Suppressor macrophage treated with lipopolysaccharide for 1 hour (primary cell): ENCODE measurements around the gene POTEI.
"Not testable (repeated sequence)": the region's sequence is repeated elsewhere in the genome, so short reads cannot be mapped to it uniquely, and the experiment has no call there.

Experiments
- DNase-seq, 3 donors: peaks; one replicate each; pipeline ENCODE4 v3.0.0-alpha.2; 2020 to 2022

The POTEI gene

DNA sequence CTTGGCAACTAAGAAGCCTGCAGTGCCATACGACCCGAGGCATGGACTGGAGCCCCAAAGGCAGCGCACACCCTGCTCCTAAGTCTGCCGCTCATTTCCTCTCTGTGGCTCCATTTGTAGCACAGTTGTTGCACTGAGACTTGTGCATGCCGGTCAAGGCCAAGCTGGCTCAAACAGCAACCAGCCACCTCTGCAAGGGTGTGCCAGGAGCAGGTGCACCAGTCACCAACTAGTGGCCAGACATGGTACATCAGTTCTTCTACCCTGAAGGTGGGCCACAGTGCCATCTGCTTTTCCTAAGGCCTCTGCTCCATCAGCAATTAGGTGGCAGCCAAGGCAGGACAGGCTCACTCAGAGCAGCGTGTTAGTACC lies 54.4 kb downstream of the POTEI start:
- peak in 1 of 3 donors; percentile 3 for DNase-seq

DNA sequence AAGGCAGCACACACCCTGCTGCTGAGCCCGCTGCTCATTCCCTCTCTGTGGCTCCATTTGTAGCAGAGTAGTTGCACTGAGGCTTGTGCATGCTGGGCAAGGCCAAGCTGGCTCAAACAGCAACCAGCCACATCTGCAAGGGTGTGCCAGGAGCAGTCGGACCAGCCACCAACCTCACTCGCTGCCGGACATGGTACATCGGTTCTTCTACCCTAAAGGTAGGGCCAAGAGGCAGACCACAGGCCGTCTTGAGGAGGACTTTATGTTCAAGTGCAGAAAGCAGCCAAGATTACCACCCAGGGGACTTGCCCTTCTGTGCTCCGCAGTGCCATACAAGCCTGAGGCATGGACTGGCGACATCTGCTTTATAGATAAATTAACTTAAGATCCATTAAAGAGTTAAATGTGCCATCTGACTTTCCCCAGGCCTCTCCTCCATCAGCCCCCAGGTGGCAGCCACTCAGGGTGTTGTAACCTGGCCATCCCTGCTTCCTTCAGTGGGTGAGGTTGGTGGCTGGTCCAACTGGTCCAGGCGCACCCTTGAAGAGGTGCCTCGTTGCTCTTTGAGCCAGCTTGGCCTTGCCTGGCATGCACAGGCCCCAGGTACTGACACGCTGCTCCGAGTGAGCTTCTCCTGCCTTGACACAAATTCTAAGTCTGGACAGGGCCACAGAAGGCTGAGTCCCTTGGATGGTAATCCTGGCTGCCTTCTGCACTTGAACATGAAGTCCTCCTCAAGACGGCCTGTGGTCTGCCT lies 55.0 kb downstream of the POTEI start:
- peak in 1 of 3 donors; percentile 3 for DNase-seq

DNA sequence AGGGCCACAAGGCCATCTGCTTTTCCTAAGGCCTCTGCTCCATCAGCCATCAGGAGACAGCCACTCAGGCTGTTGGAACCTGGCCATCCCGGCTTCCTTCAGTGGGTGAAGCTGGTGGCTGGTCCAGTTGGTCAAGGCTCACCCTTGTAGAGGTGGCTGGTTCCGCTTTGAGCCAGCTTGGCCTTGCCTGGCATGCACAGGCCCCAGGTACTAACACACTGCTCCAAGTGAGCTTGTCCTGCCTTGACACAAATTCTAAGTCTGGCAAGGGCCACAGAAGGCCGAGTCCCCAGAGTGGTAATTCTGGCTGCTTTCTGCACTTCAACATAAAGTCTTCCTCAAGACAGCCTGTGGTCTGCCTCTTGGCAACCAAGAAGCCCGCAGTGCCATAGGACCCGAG lies 56.2 kb downstream of the POTEI start:
- not testable (repeated sequence) for DNase-seq

DNA sequence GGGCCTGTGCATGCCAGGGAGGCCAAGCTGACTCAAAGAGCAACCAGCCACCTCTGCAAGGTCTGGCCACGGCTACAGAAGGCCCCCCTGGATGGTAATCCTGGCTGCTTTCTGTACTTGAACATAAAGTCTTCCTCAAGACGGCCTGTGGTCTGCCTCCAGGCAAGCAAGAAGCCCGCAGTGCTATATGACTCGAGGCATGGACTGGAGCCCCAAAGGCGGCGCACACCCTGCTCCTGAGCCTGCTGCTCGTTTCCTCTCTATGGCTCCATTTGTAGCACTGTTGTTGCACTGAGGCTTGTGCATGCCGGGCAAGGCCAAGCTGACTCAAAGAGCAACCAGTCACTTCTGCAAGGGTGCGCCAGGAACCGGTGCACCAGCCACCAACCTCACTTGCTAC lies 57.3 kb downstream of the POTEI start:
- DNase-seq, result not testable (repeated sequence)

DNA sequence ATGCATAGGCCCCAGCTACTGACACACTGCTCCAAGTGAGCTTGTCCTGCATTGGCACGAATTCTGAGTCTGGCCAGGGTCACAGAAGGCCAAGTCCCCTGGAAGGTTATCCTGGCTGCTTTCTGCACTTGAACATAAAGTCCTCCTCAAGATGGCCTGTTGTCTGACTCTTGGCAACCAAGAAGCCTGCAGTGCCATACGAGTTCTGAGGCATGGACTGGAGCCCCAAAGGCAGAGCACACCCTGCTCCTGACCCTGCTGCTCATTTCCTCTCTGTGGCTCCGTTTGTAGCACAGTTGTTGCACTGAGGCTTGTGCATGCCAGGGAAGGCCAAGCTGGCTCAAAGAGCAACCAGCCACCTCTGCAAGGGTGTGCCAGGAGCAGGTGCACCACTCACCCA lies 57.9 kb downstream of the POTEI start:
- peak in 1 of 3 donors; percentile 5 for DNase-seq

DNA sequence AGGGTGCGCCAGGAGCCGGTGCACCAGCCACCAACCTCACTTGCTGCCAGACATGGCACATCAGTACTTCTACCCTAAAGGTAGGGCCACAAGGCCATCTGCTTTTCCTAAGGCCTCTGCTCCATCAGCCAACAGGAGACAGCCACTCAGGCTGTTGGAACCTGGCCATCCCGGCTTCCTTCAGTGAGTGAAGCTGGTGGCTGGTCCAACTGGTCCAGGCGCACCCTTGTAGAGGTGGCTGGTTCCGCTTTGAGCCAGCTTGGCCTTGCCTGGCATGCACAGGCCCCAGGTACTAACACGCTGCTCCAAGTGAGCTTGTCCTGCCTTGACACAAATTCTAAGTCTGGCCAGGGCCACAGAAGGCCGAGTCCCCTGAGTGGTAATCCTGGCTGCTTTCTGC lies 58.8 kb downstream of the POTEI start:
- not testable (repeated sequence) for DNase-seq

DNA sequence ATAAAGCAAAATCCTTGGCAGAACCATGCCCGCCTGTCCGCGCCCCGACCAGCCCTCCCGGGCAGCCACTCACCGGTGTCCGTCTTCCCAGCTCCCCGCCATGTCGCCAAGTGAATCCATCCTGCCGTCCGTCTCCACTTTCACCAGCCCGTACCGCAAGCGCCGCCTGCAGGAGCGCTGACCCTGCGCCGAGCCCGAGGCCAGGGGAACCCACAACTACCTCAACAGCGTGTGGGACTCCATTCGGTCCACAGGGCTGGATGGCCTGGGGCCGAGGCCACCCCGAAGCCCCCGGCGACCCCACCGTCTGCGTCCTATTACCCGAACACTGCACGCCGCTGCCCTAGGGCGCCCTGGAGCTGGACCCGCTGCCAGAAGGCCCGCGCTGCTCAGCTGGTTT lies 81.5 kb downstream of the POTEI start:
- DNase-seq, result peak; percentile 44 to 68 (median 56)

DNA sequence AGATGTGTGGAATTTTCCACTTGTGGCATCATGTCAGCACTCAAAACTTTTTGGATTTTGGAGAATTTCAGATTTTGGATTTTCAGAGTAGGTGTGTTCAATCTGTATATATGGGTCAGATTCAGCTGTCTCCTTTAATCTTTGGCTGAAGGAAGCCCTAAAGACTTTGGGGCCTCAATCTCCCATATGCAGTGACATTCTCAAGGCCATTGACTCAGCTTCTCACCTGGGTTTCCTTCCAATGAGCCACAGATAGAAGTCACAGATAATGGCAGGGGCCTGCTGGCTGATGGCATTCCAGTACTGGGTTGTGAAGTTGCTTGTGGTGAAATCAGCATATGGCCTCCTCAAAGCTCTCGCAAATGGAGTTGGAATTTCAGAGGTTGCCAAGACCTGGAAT lies 90.3 kb downstream of the POTEI start:
- not testable (repeated sequence) for DNase-seq

DNA sequence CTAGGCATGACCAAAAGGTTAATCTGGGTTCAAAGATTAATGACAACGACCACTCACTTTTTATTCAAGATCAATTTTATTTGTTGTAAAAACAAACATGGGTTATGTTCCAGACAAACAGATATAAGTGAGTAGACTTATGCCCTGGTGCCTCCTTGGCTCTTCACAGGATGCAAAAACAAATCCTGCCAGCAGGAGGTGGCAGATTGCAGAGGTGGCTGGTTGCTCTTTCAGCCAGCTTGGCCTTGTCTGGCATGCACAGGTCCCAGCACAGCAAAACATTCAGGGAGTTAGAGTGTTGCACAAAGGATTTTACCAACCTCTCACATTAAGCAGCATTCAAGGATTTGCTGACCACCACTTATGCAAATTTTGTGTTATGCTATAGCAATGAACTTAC lies 92.4 kb downstream of the POTEI start:
- not testable (repeated sequence) for DNase-seq
